PC-3 (cell line): ENCODE measurements around the gene EPHB2. TPM values are rescaled to one million over a fixed set of nuclear protein-coding genes. Genes with fewer than 3 reads are reported as not detected.

ENCODE experiments used
- ATAC-seq: fragments of 200-7000 bp; cut with Tn5 transposase; 2 replicates; pipeline ENCODE4 v1.9.1; 2020; ENCODE audit warnings: mild to moderate bottlenecking, moderate library complexity
- BruUV-seq: library from RNA; stranded (reverse); fragments of 400-500 nt; replicated peaks from 2 replicates; lab custom pipeline; 2021; lab: Mats Ljungman, UMichigan
- CTCF ChIA-PET: fragments of 300-600 bp; sonication (Branson Sonifier 250); formaldehyde crosslinking; loops from one replicate; lab custom pipeline; 2022; ENCODE audit warnings: antibody characterized with exemption; lab: Charles Lee
- POLR2A ChIA-PET: fragments of 300-600 bp; sonication (Branson Sonifier 250); formaldehyde crosslinking; loops from one replicate; lab custom pipeline; 2022; ENCODE audit warnings: antibody characterized with exemption; ENCODE audit not compliant: unreplicated experiment; lab: Charles Lee
- DNase-seq: peaks from one replicate; pipeline ENCODE4 v3.0.0-alpha.2; 2015
- H2AFZ ChIP-seq: fragments of 300-600 bp; sonication (generic); 2 replicates; pipeline ENCODE4 v1.6.0; 2016; ENCODE audit warnings: antibody characterized with exemption, low read length
- H3F3A ChIP-seq: fragments of 300-600 bp; sonication (generic); one replicate; pipeline ENCODE4 v1.6.0; 2017; ENCODE audit warnings: antibody characterized with exemption, low read length, control low read depth, mild to moderate bottlenecking; ENCODE audit not compliant: unreplicated experiment
- H3K27ac ChIP-seq: fragments of 300-600 bp; sonication (generic); 2 replicates; pipeline ENCODE4 v1.5.1; 2016; ENCODE audit warnings: mild to moderate bottlenecking, low read length
- H3K27me3 ChIP-seq: fragments of 300-600 bp; sonication (generic); 2 replicates; pipeline ENCODE4 v1.6.1; 2016; ENCODE audit warnings: low read length, mixed read lengths
- H3K36me3 ChIP-seq: fragments of 300-600 bp; sonication (generic); 2 replicates; pipeline ENCODE4 v1.6.1; 2016; ENCODE audit warnings: low read depth, mixed run types, low read length, mixed read lengths
- H3K4me1 ChIP-seq: fragments of 300-600 bp; sonication (generic); 2 replicates; pipeline ENCODE4 v1.5.1; 2016; ENCODE audit warnings: low read length; ENCODE audit not compliant: insufficient read depth
- H3K4me2 ChIP-seq: fragments of 300-600 bp; sonication (generic); 2 replicates; pipeline ENCODE4 v1.6.0; 2016; ENCODE audit warnings: low read length
- H3K4me3 ChIP-seq: fragments of 300-600 bp; sonication (generic); 2 replicates; pipeline ENCODE4 v1.5.1; 2016; ENCODE audit warnings: mild to moderate bottlenecking, low read length, mixed read lengths
- H3K79me2 ChIP-seq: fragments of 300-600 bp; sonication (generic); 2 replicates; pipeline ENCODE4 v1.6.1; 2017; ENCODE audit warnings: low read length, mixed read lengths
- H3K9ac ChIP-seq: fragments of 300-600 bp; sonication (generic); 2 replicates; pipeline ENCODE4 v1.6.0; 2016; ENCODE audit warnings: mild to moderate bottlenecking, low read length
- H3K9me2 ChIP-seq: fragments of 300-600 bp; sonication (generic); replicated peaks from 2 replicates; pipeline ENCODE4 v1.6.1; 2016; ENCODE audit warnings: mixed run types, low read length, mixed read lengths
- H3K9me3 ChIP-seq: fragments of 300-600 bp; sonication (generic); 2 replicates; pipeline ENCODE4 v1.6.1; 2016; ENCODE audit warnings: low read length, mixed read lengths
- H4K20me1 ChIP-seq: fragments of 300-600 bp; sonication (generic); 2 replicates; pipeline ENCODE4 v1.6.1; 2016; ENCODE audit warnings: low read length, mixed read lengths
- EZH2 ChIP-seq: fragments of 300-600 bp; sonication (generic); IDR thresholded peaks from one replicate; pipeline ENCODE4 v1.6.1; 2017; ENCODE audit warnings: antibody characterized with exemption, mild to moderate bottlenecking, low read length; ENCODE audit not compliant: unreplicated experiment
- EZH2phosphoT487 ChIP-seq: fragments of 300-600 bp; sonication (generic); IDR thresholded peaks from 2 replicates; pipeline ENCODE4 v1.6.1; 2018; ENCODE audit warnings: mild to moderate bottlenecking, antibody characterized with exemption, low read length, borderline replicate concordance
- intact Hi-C: fragments of 100-400 bp; cut with micrococcal nuclease; formaldehyde crosslinking; loops from 2 replicates; pipeline ENCODE4 v1.9.0; 2023
- total RNA-seq: library from RNA; depleted of rRNA; stranded (reverse); fragments of >200 nt; gene quantifications from 2 replicates; pipeline ENCODE4 v1.2.3, GENCODE V29; 2014
- TF ChIP-seq, protein P1 (sequence below): fragments of 300-600 bp; sonication (generic); conservative IDR thresholded peaks from 2 replicates; pipeline ENCODE4 v1.5.1; 2017; ENCODE audit warnings: antibody characterized with exemption, low read depth, mild to moderate bottlenecking, low read length

EPHB2 gene
- total RNA-seq, 1 experiment from 2014 or later: 23.2 TPM

DNA sequence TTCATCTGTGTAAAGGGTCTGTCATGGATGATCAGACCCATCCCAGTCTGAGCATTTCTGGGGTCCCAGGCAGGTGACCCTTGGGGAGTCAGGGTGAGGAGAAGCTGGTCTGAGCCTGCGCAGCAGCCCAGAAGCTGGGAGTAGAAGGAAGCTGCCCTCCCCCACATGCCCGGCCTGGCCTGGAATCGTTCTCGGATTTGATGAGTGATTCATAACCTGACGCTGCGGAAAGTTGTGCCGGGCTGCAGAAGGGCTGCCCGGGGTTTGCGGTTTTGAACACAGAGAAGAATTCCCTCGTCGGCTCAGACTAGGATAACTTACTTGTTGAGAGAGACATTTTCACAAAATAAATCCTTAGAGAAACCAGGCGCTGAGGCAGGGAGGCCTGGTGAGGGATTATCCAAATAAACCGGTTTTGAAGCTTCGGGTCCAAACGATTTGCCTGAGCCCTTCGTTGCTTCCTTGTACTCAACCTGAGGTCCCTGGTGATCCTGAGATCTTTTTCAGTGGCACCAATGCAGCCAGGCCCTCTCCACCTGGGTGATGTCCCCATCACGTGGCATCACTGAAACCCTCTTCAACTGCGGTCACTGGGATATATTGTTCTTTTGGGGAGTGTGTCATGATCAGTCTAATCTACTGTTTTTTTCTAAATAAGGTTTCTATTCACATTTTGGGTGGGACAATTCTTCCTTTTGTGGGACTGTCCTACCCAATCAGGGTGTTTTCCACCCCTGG lies 29.2 kb downstream of the EPHB2 start:
- POLR2A ChIA-PET: no interaction called here
- no peaks in the 10 kb centered on the region for H4K20me1 ChIP-seq
- H3K4me3 ChIP-seq: no peak overlapping the region
- peaks cover 7% of the 10 kb centered on the region for H3K4me1 ChIP-seq
- H3K79me2 ChIP-seq: no peaks in the 10 kb centered on the region
- H3F3A ChIP-seq: no peaks in the 10 kb centered on the region
- no peaks in the 10 kb centered on the region for H3K9me3 ChIP-seq
- intact Hi-C loops: no loop called here
- no peak for TF ChIP-seq EZH2
- TF ChIP-seq, protein P1, sequence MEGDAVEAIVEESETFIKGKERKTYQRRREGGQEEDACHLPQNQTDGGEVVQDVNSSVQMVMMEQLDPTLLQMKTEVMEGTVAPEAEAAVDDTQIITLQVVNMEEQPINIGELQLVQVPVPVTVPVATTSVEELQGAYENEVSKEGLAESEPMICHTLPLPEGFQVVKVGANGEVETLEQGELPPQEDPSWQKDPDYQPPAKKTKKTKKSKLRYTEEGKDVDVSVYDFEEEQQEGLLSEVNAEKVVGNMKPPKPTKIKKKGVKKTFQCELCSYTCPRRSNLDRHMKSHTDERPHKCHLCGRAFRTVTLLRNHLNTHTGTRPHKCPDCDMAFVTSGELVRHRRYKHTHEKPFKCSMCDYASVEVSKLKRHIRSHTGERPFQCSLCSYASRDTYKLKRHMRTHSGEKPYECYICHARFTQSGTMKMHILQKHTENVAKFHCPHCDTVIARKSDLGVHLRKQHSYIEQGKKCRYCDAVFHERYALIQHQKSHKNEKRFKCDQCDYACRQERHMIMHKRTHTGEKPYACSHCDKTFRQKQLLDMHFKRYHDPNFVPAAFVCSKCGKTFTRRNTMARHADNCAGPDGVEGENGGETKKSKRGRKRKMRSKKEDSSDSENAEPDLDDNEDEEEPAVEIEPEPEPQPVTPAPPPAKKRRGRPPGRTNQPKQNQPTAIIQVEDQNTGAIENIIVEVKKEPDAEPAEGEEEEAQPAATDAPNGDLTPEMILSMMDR: no peak
- no peak for TF ChIP-seq EZH2phosphoT487
- ATAC-seq (no peak), DNase-seq (no peak)
- CTCF ChIA-PET: no interaction called here
- H2AFZ ChIP-seq: no peak overlapping the region
- no peak overlapping the region for H3K9ac ChIP-seq
- no peaks in the 10 kb centered on the region for H3K27me3 ChIP-seq
- no peak overlapping the region for H3K27ac ChIP-seq
- H3K9me2 ChIP-seq: no peaks in the 10 kb centered on the region
- no peak overlapping the region for H3K4me2 ChIP-seq
- no TSS peak for BruUV-seq
- H3K36me3 ChIP-seq: no peaks in the 10 kb centered on the region

DNA sequence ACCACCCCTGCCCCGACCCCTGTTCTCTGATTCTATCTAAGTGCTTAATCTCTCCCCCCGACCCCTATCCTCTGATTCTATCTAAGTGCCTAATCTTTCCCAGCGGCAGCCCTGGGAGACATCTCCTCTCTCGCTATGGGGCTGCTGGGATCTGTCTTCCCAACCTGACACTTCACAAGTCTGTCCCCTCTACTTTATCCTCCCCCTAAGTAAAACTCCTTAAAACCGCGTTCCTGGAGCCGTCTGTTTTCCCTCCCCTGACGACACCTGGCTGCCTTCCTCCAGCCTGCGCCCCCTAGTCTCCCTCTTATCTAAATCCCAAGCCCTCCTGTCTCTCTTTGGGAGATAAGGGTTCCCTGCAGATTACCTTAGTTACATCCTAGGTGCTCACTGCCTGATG lies 30.5 kb downstream of the EPHB2 start:
- Histone ChIP-seq H3K36me3 (no peaks in the 10 kb centered on the region), H3K9me3 (no peaks in the 10 kb centered on the region), H3K27ac (no peak overlapping the region), H3K79me2 (no peaks in the 10 kb centered on the region), H3K9me2 (no peaks in the 10 kb centered on the region), H3F3A (no peaks in the 10 kb centered on the region), H3K9ac (no peak overlapping the region), H3K4me2 (no peak overlapping the region), H3K27me3 (no peaks in the 10 kb centered on the region), H3K4me1 (peaks cover 15% of the 10 kb centered on the region), H4K20me1 (no peaks in the 10 kb centered on the region), H2AFZ (no peak overlapping the region), H3K4me3 (no peak overlapping the region)
- intact Hi-C loops: no loop called here
- TF ChIP-seq, protein P1: no peak
- TF ChIP-seq EZH2 (no peak), EZH2phosphoT487 (no peak)
- CTCF ChIA-PET: no interaction called here
- ATAC-seq (no peak), DNase-seq (no peak)
- POLR2A ChIA-PET: no interaction called here
- no TSS peak for BruUV-seq
